ENCODE data around the gene SREBF2. TPM values are rescaled to one million over a fixed set of nuclear protein-coding genes. Genes with fewer than 3 reads are reported as not detected.

The SREBF2 gene
- total RNA-seq, 1 donor from 2014 or later = 129 TPM

DNA sequence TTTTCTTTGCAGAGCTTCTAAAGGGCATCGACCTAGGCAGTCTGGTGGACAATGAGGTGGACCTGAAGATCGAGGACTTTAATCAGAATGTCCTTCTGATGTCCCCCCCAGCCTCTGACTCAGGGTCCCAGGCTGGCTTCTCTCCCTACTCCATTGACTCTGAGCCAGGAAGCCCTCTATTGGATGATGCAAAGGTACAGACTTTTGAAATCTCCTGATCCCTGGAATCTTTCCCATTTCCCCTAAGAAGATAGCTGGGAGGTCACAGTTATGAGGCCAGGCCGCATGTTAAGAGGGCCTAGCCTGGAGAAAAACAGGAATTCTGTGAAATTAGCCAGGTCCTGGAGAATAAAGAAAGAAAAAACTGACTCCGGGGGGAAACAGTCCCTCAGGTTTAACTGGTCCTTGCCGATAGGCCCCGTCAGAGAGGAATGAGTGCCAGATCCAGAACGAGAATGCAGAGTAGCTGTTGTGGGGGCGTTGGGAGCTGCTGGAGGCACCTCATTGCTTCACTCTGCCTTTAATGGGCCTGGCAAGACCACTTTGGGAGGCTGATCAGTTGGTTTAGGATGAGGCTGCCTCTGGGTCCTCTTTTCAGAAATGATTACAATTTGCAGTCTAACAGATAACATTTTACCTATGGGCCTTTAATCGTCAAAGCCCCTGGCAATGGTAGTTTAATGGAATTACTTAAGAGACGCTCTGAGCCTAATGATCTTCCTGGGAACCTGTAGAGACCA is 42.8 kb downstream of the SREBF2 start:
- H3K27me3 Mint-ChIP-seq (ENCODE audit: low read depth) = no peaks in the 10 kb centered on the region
- peaks cover 39% of the 10 kb centered on the region for H3K36me3 Mint-ChIP-seq
- H3K27ac Mint-ChIP-seq = peak overlapping the region; percentile 39
- no peak for DNase-seq (ENCODE audit: low spot score in 2 of 2, unreplicated experiment in 2 of 2)
- H3K9me3 Mint-ChIP-seq = no peaks in the 10 kb centered on the region
- no peak for TF ChIP-seq CTCF (IDR thresholded peaks at IDR 0.05; ENCODE audit: unreplicated experiment)
- no peaks in the 10 kb centered on the region for H3K4me1 Mint-ChIP-seq
- H3K4me3 Mint-ChIP-seq = no peak overlapping the region

GRCh38 chr22:41876275-41876674 is 43.4 kb downstream of the SREBF2 start:
- H3K4me3 Mint-ChIP-seq = no peak overlapping the region
- no peak overlapping the region for H3K27ac Mint-ChIP-seq
- no peak for DNase-seq (ENCODE audit: low spot score in 2 of 2, unreplicated experiment in 2 of 2)
- H3K9me3 Mint-ChIP-seq = no peaks in the 10 kb centered on the region
- H3K27me3 Mint-ChIP-seq (ENCODE audit: low read depth) = no peaks in the 10 kb centered on the region
- TF ChIP-seq CTCF (IDR thresholded peaks at IDR 0.05; ENCODE audit: unreplicated experiment) = no peak
- peaks cover 38% of the 10 kb centered on the region for H3K36me3 Mint-ChIP-seq
- no peaks in the 10 kb centered on the region for H3K4me1 Mint-ChIP-seq

DNA sequence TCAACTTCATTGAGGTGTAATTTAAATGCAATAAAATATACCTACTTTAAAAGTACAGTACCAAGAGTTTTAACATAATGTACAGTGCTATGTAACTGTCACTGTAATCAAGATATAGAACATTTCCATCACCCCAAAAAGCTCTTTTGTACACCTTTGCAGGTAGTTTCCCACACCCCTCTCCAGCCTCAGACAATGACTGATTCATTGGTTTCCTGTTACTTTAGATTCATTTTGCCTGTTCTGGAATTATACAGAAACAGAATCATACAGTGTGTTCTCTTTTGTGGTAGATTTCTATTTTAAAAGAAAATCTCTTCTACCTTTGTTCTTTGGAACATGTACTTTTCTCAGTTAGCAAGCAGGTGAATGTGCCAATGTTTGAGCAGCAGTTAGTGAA is 43.8 kb downstream of the SREBF2 start:
- Mint-ChIP-seq H3K9me3 (no peaks in the 10 kb centered on the region), H3K27me3 (ENCODE audit: low read depth) (no peaks in the 10 kb centered on the region), H3K36me3 (peaks cover 41% of the 10 kb centered on the region), H3K4me3 (no peak overlapping the region), H3K27ac (no peak overlapping the region), H3K4me1 (no peaks in the 10 kb centered on the region)
- no peak for TF ChIP-seq CTCF (IDR thresholded peaks at IDR 0.05; ENCODE audit: unreplicated experiment)
- no peak for DNase-seq (ENCODE audit: low spot score in 2 of 2, unreplicated experiment in 2 of 2)

GRCh38 chr22:41880653-41881052 is 47.7 kb downstream of the SREBF2 start:
- H3K9me3 Mint-ChIP-seq = no peaks in the 10 kb centered on the region
- peaks cover 47% of the 10 kb centered on the region for H3K36me3 Mint-ChIP-seq
- DNase-seq (ENCODE audit: low spot score in 2 of 2, unreplicated experiment in 2 of 2) = no peak
- H3K27me3 Mint-ChIP-seq (ENCODE audit: low read depth) = no peaks in the 10 kb centered on the region
- H3K4me3 Mint-ChIP-seq = no peak overlapping the region
- no peak overlapping the region for H3K27ac Mint-ChIP-seq
- TF ChIP-seq CTCF (IDR thresholded peaks at IDR 0.05; ENCODE audit: unreplicated experiment) = no peak
- H3K4me1 Mint-ChIP-seq = no peaks in the 10 kb centered on the region

DNA sequence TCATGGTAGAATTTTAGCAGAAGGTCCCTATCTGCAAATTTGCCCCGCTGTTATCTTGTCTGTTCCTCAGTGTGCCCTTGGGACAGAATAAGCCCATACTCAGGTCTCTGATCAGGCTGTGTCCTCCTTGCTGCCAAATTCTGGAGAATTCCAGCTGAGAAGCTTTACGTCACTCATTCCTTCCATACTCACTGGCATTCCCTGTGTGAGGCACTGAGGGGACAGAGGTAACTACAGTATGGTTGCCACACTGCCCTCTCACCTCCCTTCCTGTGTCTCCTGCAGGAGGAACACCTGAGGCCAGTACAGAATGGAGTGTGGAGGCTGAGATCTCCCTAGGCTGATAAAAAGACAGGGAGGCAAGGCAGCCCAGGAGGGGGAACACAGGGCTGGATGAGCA is 50.5 kb downstream of the SREBF2 start:
- no peak for TF ChIP-seq CTCF (IDR thresholded peaks at IDR 0.05; ENCODE audit: unreplicated experiment)
- Mint-ChIP-seq H3K36me3 (peaks cover 58% of the 10 kb centered on the region), H3K9me3 (no peaks in the 10 kb centered on the region), H3K4me1 (no peaks in the 10 kb centered on the region), H3K27ac (no peak overlapping the region), H3K4me3 (no peak overlapping the region), H3K27me3 (ENCODE audit: low read depth) (no peaks in the 10 kb centered on the region)
- no peak for DNase-seq (ENCODE audit: low spot score in 2 of 2, unreplicated experiment in 2 of 2)
